ENCODE results near the gene CES4A. TPM values are rescaled to one million over a fixed set of nuclear protein-coding genes. Genes with fewer than 3 reads are reported as not detected.

Gene CES4A
- total RNA-seq, 1 donor from 2014 or later, result 10.2 TPM

DNA sequence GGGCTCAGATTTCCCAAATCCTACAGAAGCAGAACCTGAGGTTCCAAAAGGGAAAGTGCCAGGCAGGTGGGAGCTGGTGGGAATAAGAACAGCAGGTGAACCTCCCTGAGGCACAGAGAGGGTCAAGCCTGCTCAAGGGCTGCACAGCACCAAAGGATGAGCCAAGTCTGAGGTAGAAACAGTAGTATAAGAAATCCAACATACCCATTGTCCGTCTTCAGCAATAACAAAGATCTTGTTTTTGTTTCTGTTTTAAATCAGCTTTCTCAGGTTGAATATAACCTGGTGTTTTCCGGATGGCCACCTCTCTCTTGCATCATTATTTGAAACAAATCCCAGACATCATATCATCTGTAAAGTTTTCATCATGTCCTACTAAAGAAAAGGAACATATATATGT lies 38.0 kb upstream of the CES4A start:
- TF ChIP-seq CTCF (IDR thresholded peaks at IDR 0.05), result no peak
- ATAC-seq (ENCODE audit: low read depth), result no peak

GRCh38 chr16:66950971-66951790 lies 37.2 kb upstream of the CES4A start:
- Mint-ChIP-seq H3K4me1 (peaks cover 17% of the 10 kb centered on the region), H3K27ac (no peak overlapping the region), H3K27me3 (peaks cover 24% of the 10 kb centered on the region), H3K4me3 (no peak overlapping the region), H3K36me3 (ENCODE audit: low read depth) (no peaks in the 10 kb centered on the region), H3K9me3 (no peaks in the 10 kb centered on the region)
- ATAC-seq (ENCODE audit: low read depth), result no peak
- TF ChIP-seq CTCF (IDR thresholded peaks at IDR 0.05), result no peak
- POLR2A ChIA-PET, result no interaction called here
- intact Hi-C loops (cut with micrococcal nuclease), result no loop called here
- CTCF ChIA-PET, result interaction anchor here (1.3 to 1.7 kb wide), 2 partner anchors 10 to 206 kb away, joined by 3 to 4 read pairs; partner anchors contain the start of gene CES3
- no peak for DNase-seq

More for the DNA sequence above, 38.0 kb upstream of the CES4A start:
- CTCF ChIA-PET, result no interaction called here
- Mint-ChIP-seq H3K27me3 (peaks cover 24% of the 10 kb centered on the region), H3K4me1 (peaks cover 17% of the 10 kb centered on the region), H3K9me3 (no peaks in the 10 kb centered on the region), H3K36me3 (ENCODE audit: low read depth) (no peaks in the 10 kb centered on the region), H3K27ac (no peak overlapping the region), H3K4me3 (no peak overlapping the region)
- DNase-seq, result no peak
- POLR2A ChIA-PET, result no interaction called here
- intact Hi-C loops (cut with micrococcal nuclease), result no loop called here

DNA sequence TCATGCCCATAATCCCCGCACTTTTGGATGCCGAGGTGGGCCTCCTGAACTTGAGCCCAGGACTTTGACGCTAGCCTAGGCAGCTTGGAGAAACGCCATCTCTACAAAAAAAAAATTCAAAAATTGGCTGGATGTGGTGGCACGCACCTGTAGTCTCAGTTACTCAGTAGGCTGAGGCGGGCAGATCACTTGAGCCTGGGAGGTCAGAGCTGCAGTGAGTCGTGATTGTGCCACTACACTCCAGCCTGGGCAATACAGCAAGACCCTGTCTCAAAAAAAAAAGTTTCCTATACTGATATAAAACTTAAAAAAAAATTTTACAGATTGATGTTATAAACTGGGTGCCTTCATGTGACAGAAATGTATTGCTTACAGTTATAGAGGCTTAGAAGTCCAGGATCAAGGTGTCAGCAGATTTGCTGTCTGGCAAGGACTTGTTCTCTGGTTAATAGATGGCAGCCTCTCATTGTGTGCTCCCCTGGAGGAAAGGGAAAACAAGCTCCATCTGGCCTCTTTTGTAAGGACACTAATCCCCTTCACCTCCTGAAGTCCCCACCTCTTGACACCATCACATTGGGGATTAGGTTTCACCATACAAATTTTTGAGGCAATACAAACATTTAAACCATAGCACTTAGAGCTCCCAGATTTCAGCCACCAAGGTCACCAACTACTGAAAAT lies 35.8 kb upstream of the CES4A start:
- Mint-ChIP-seq H3K27me3 (peaks cover 23% of the 10 kb centered on the region), H3K9me3 (no peaks in the 10 kb centered on the region), H3K27ac (no peak overlapping the region), H3K4me1 (peaks cover 12% of the 10 kb centered on the region), H3K4me3 (no peak overlapping the region), H3K36me3 (ENCODE audit: low read depth) (no peaks in the 10 kb centered on the region)
- no peak for TF ChIP-seq CTCF (IDR thresholded peaks at IDR 0.05)
- CTCF ChIA-PET, result interaction anchor here (0.9 to 1.7 kb wide), 4 partner anchors 9 to 205 kb away, joined by 3 to 5 read pairs (median 4); partner anchors contain the start of gene CES3
- POLR2A ChIA-PET, result no interaction called here
- no peak for ATAC-seq (ENCODE audit: low read depth)
- intact Hi-C loops (cut with micrococcal nuclease), result no loop called here
- no peak for DNase-seq

GRCh38 chr16:66953462-66954096 lies 34.8 kb upstream of the CES4A start:
- intact Hi-C loops (cut with micrococcal nuclease), result loop anchor here (1.0 to 2.0 kb wide), 5 partner anchors 23 to 511 kb away; no protein-coding TSS in a partner anchor

More at GRCh38 chr16:66953462-66954096, 34.8 kb upstream of the CES4A start:
- Mint-ChIP-seq H3K27me3 (peaks cover 23% of the 10 kb centered on the region), H3K27ac (no peak overlapping the region), H3K36me3 (ENCODE audit: low read depth) (no peaks in the 10 kb centered on the region), H3K4me3 (no peak overlapping the region), H3K9me3 (no peaks in the 10 kb centered on the region), H3K4me1 (peaks cover 3% of the 10 kb centered on the region)
- TF ChIP-seq CTCF (IDR thresholded peaks at IDR 0.05), result no peak
- ATAC-seq (ENCODE audit: low read depth), result no peak
- DNase-seq, result no peak
- ChIA-PET CTCF (interaction anchor here (1.0 to 1.3 kb wide), 5 partner anchors 22 to 561 kb away, joined by 3 to 5 read pairs (median 3); no protein-coding TSS in a partner anchor), POLR2A (interaction anchor here (0.6 to 0.9 kb wide), 2 partner anchors 273 to 659 kb away, joined by 3 read pairs; partner anchors contain the start of gene TMEM208)
